Erythroblast (primary cell): ENCODE data around the gene ACP6.

ENCODE experiments used
- GATA1 ChIP-seq: IDR thresholded peaks from 2 replicates; pipeline ENCODE4 v1.6.1; 2011; ENCODE audit warnings: low read depth, mild to moderate bottlenecking, control low read depth, low read length, moderate library complexity
- POLR2A ChIP-seq: IDR thresholded peaks from 2 replicates; pipeline ENCODE4 v1.6.1; 2011; ENCODE audit warnings: mild to moderate bottlenecking, low read length

- TF ChIP-seq POLR2A (no peak), GATA1 (no peak)
These were observed 42.8 kb downstream of the ACP6 start for GRCh38 chr1:147627435-147628110.
